ENCODE results near the gene RNASE2. TPM values are rescaled to one million over a fixed set of nuclear protein-coding genes. Genes with fewer than 3 reads are reported as not detected.
A peak's percentile ranks its signal among the peaks of the same experiment; 100 is the strongest.

RNASE2 gene
- total RNA-seq, 1 experiment from 2014 or later: not detected

DNA sequence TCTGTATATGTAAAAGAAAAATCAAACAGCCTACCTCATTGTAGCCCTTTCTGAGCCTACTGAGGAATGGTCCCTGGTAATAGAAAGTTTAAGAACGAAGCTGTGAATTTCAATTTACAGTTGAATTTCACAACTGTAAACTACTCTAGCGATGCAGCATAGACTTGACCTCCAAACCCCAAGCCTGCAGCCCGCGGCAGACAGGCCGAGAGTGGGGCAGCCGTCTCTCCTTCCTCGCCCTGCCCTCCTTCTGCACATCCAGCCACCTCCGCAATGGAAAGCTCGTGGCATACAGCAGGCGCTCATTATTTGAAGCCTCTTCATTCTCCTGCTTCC is 15.3 kb downstream of the RNASE2 start:
- H3K9me3 ChIP-seq: no peaks in the 10 kb centered on the region
- POLR2A ChIA-PET: interaction anchor here (0.6 kb wide), 1 partner anchor 9 kb away, joined by 6 read pairs; no protein-coding TSS in a partner anchor
- peak overlapping the region; percentile 71 for H3K4me3 ChIP-seq (ENCODE audit: low read depth, low read length)
- peaks cover 29% of the 10 kb centered on the region for H3K4me1 ChIP-seq
- Mint-ChIP-seq H3K36me3 (ENCODE audit: insufficient read depth, unreplicated experiment) (no peaks in the 10 kb centered on the region), H3K27ac (ENCODE audit: unreplicated experiment) (peak overlapping the region; percentile 66), H3K27me3 (ENCODE audit: insufficient read depth, unreplicated experiment) (peaks cover 11% of the 10 kb centered on the region), H3K4me1 (ENCODE audit: low read depth, unreplicated experiment) (peaks cover 23% of the 10 kb centered on the region), H3K9me3 (ENCODE audit: unreplicated experiment) (no peaks in the 10 kb centered on the region), H3K4me3 (ENCODE audit: unreplicated experiment) (peak overlapping the region; percentile 88)
- intact Hi-C loops (cut with micrococcal nuclease; ENCODE audit: unreplicated experiment): loop anchor here (5.0 kb wide), 1 partner anchor 98 kb away; no protein-coding TSS in a partner anchor
- no peak for DNase-seq
- H3K27me3 ChIP-seq (replicated peaks; ENCODE audit: control insufficient read depth, insufficient read depth, low read length): no peaks in the 10 kb centered on the region
- no peaks in the 10 kb centered on the region for H3K36me3 ChIP-seq (ENCODE audit: control insufficient read depth, insufficient read depth, low read length)
- CTCF ChIA-PET: interaction anchor here (0.6 to 2.3 kb wide), 24 partner anchors 10 to 289 kb away, joined by 3 to 45 read pairs (median 6); partner anchors contain the start of gene SLC39A2
- TF ChIP-seq, protein P1, sequence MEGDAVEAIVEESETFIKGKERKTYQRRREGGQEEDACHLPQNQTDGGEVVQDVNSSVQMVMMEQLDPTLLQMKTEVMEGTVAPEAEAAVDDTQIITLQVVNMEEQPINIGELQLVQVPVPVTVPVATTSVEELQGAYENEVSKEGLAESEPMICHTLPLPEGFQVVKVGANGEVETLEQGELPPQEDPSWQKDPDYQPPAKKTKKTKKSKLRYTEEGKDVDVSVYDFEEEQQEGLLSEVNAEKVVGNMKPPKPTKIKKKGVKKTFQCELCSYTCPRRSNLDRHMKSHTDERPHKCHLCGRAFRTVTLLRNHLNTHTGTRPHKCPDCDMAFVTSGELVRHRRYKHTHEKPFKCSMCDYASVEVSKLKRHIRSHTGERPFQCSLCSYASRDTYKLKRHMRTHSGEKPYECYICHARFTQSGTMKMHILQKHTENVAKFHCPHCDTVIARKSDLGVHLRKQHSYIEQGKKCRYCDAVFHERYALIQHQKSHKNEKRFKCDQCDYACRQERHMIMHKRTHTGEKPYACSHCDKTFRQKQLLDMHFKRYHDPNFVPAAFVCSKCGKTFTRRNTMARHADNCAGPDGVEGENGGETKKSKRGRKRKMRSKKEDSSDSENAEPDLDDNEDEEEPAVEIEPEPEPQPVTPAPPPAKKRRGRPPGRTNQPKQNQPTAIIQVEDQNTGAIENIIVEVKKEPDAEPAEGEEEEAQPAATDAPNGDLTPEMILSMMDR (IDR thresholded peaks at IDR 0.05; ENCODE audit: insufficient read depth in 1 of 2, low read depth in 1 of 2, low read length in 1 of 2, severe bottlenecking in 1 of 2, unreplicated experiment in 1 of 2): no peak
- BruUV-seq (replicated peaks): no TSS peak

DNA sequence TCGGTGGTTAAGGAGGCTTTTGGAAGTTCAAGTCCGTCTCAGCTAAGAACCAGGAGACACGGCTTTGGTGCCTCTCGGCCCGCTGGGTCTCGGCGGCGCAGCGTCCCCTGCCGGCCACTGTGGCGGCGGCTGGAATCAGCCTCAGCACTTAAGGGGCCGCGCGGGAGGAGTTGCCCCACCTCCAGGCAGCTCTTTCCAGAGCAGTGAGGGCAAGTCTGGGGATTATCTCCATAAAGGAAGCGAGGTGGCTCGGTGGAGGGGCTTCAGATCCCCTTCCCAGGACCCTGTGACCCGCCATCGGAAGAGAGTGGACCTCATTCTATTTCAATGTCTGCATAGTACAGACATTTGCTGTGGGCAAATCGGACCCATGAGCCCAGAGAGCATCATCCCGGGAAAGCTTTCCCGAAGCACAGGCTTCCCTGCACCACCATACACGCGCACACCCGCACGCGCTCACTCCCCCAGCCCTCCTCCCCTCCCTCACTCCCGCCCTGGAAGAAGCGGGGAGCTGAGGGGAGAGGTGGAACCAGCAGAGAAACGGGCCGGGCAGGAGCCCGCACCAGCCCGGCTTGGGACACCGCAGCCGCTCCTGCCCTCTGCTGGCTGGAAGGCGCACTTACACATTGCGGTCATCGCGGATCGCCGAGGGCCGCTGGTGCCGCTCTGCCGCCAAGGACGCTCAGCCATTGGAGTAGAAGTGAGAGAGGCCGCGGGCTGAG is 15.9 kb downstream of the RNASE2 start:
- H3K27me3 ChIP-seq (replicated peaks; ENCODE audit: control insufficient read depth, insufficient read depth, low read length): no peaks in the 10 kb centered on the region
- CTCF ChIA-PET: interaction anchor here (0.5 to 2.3 kb wide), 35 partner anchors 10 to 1194 kb away, joined by 3 to 45 read pairs (median 4); partner anchors contain the start of genes NDRG2 and SLC39A2
- Mint-ChIP-seq H3K27me3 (ENCODE audit: insufficient read depth, unreplicated experiment) (peaks cover 11% of the 10 kb centered on the region), H3K4me3 (ENCODE audit: unreplicated experiment) (peak overlapping the region; percentile 88), H3K36me3 (ENCODE audit: insufficient read depth, unreplicated experiment) (no peaks in the 10 kb centered on the region), H3K9me3 (ENCODE audit: unreplicated experiment) (no peaks in the 10 kb centered on the region), H3K27ac (ENCODE audit: unreplicated experiment) (peak overlapping the region; percentile 66), H3K4me1 (ENCODE audit: low read depth, unreplicated experiment) (peaks cover 23% of the 10 kb centered on the region)
- TF ChIP-seq, protein P1 (IDR thresholded peaks at IDR 0.05; ENCODE audit: insufficient read depth in 1 of 2, low read depth in 1 of 2, low read length in 1 of 2, severe bottlenecking in 1 of 2, unreplicated experiment in 1 of 2): peak; percentile 75 to 99
- peak; percentile 84 to 92 for DNase-seq
- intact Hi-C loops (cut with micrococcal nuclease; ENCODE audit: unreplicated experiment): loop anchor here (1.0 to 5.0 kb wide), 4 partner anchors 19 to 274 kb away; no protein-coding TSS in a partner anchor
- H3K9me3 ChIP-seq: no peaks in the 10 kb centered on the region
- H3K36me3 ChIP-seq (ENCODE audit: control insufficient read depth, insufficient read depth, low read length): no peaks in the 10 kb centered on the region
- H3K4me1 ChIP-seq: peaks cover 29% of the 10 kb centered on the region
- H3K4me3 ChIP-seq (ENCODE audit: low read depth, low read length): peak overlapping the region; percentile 71
- POLR2A ChIA-PET: interaction anchor here (0.6 kb wide), 2 partner anchors 10 to 289 kb away, joined by 3 to 6 read pairs; no protein-coding TSS in a partner anchor
- no TSS peak for BruUV-seq (replicated peaks)

DNA sequence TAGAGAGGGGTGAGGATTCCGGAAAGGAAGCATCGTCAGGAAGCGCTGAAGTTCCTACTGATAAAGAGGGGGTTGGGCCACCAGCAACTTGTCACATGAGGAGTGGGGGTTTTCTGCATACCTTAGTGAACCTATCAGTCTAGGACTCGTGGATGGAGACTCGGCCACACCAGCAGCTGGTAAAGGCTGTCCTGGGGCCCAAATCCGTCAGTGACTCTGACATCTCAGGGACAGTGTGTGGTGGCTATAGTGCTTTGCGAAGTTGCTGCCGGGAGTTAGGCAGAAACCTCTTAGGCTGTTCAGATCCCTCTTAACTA is 16.4 kb downstream of the RNASE2 start:
- Mint-ChIP-seq H3K27ac (ENCODE audit: unreplicated experiment) (peak overlapping the region; percentile 66), H3K27me3 (ENCODE audit: insufficient read depth, unreplicated experiment) (peaks cover 11% of the 10 kb centered on the region), H3K4me3 (ENCODE audit: unreplicated experiment) (peak overlapping the region; percentile 88), H3K4me1 (ENCODE audit: low read depth, unreplicated experiment) (peaks cover 26% of the 10 kb centered on the region), H3K36me3 (ENCODE audit: insufficient read depth, unreplicated experiment) (no peaks in the 10 kb centered on the region), H3K9me3 (ENCODE audit: unreplicated experiment) (no peaks in the 10 kb centered on the region)
- TF ChIP-seq, protein P1 (IDR thresholded peaks at IDR 0.05; ENCODE audit: insufficient read depth in 1 of 2, low read depth in 1 of 2, low read length in 1 of 2, severe bottlenecking in 1 of 2, unreplicated experiment in 1 of 2): no peak
- no peaks in the 10 kb centered on the region for H3K9me3 ChIP-seq
- H3K4me1 ChIP-seq: peaks cover 29% of the 10 kb centered on the region
- POLR2A ChIA-PET: interaction anchor here (0.6 kb wide), 1 partner anchor 290 kb away, joined by 3 read pairs; no protein-coding TSS in a partner anchor
- intact Hi-C loops (cut with micrococcal nuclease; ENCODE audit: unreplicated experiment): loop anchor here (1.0 to 5.0 kb wide), 4 partner anchors 19 to 274 kb away; no protein-coding TSS in a partner anchor
- peak overlapping the region; percentile 71 for H3K4me3 ChIP-seq (ENCODE audit: low read depth, low read length)
- no peaks in the 10 kb centered on the region for H3K27me3 ChIP-seq (replicated peaks; ENCODE audit: control insufficient read depth, insufficient read depth, low read length)
- no peaks in the 10 kb centered on the region for H3K36me3 ChIP-seq (ENCODE audit: control insufficient read depth, insufficient read depth, low read length)
- CTCF ChIA-PET: interaction anchor here (0.5 to 2.3 kb wide), 24 partner anchors 10 to 1194 kb away, joined by 3 to 45 read pairs (median 5); partner anchors contain the start of genes NDRG2 and SLC39A2
- DNase-seq: no peak
- BruUV-seq (replicated peaks): no TSS peak
